ENCODE measurements around the gene SLC48A1. TPM values are rescaled to one million over a fixed set of nuclear protein-coding genes. Genes with fewer than 3 reads are reported as not detected.
"Not testable (repeated sequence)": the region's sequence is repeated elsewhere in the genome, so short reads cannot be mapped to it uniquely, and the experiment has no call there.

Gene SLC48A1
- polyA plus RNA-seq, 4 donors, result 5.1 to 12.1 (median 7.5) TPM

DNA sequence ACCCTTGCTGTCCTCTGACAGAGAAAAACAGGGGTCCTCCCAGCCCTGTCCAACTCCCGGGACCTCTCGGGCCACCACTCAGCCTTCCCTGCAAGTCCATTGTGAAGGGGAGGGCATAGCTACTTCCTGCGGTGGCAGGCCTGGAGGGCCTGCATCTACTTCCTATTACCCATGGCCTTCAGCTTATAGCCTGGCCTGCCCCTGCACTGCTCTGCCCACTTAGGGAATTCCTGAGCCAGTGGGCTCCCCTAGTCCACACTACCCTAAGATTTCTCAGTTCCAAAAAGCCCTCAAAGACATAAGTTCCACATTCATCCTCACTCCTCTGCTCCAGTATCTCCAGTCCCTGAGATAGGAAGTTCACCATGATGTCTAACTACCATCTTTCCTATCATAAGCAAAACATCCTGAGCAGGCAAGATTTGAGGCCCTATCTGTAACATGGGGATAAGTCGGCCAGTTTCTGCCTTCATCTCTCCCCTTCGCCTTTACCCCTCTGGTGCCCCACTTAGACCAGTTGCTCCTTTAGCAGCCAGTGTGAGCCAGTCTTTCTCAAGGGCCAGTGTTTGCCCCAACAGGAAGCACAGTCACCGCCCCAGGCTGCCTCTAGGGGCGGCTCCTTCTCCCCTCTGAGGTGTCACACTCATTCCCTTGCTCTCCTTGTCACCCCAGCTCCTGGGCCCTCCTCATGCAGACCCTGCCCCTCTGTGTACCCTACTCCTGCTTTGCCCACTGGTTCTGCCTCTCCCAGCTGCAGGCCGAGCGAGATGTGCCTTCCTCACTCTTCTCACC, 35.7 kb downstream of the SLC48A1 start:
- peaks cover 0 to 36% (median 25%) of the 10 kb centered on the region in 3 donors for H3K4me1 ChIP-seq (ENCODE audit: control insufficient read depth in 3 of 3, insufficient read depth in 2 of 3, low read depth in 1 of 3, low read length in 2 of 3)
- FAIRE-seq (no peak), DNase-seq (no peak)
- H3K27ac ChIP-seq (ENCODE audit: low read depth in 1 of 3, low read length in 2 of 3), result peak overlapping the region; percentile 30 to 88 (median 39)
- 57 to 80% (median 64%) methylated on average over 9 of the region's 9 CpGs for WGBS, 3 donors
- no peaks in the 10 kb centered on the region for H3K27me3 ChIP-seq (ENCODE audit: control insufficient read depth in 3 of 3, insufficient read depth in 3 of 3, low read length in 3 of 3)
- no peaks in the 10 kb centered on the region for H3K9me3 ChIP-seq (ENCODE audit: control insufficient read depth in 2 of 2, insufficient read depth in 1 of 2, low read depth in 1 of 2, low read length in 1 of 2)
- H3K4me3 ChIP-seq (ENCODE audit: low read depth in 1 of 3, low read length in 3 of 3), result no peak overlapping the region
- peaks cover 0 to 36% (median 0%) of the 10 kb centered on the region in 3 donors for H3K36me3 ChIP-seq (ENCODE audit: control insufficient read depth in 3 of 3, insufficient read depth in 2 of 3, low read depth in 1 of 3, low read length in 3 of 3)

DNA sequence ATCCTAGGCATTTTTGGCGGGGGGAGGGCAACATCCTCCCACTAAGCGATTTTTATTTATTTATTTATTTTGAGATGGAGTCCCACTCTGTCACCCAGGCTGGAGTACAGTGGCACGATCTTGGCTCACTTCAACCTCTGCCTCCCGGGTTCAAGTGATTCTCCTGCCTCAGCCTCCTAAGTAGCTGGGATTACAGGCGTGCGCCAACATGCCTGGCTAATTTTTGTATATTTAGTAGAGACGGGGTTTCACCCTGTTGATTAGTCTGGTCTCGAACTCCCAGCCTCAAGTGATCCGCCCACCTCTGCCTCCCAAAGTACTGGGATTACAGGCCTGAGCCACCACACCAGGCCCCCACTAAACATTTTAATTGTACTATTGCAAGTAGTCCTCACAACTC, 36.5 kb downstream of the SLC48A1 start:
- Histone ChIP-seq H3K27ac (ENCODE audit: low read depth in 1 of 3, low read length in 2 of 3) (peak overlapping the region in 1 of 3 donors; percentile 96), H3K4me1 (ENCODE audit: control insufficient read depth in 3 of 3, insufficient read depth in 2 of 3, low read depth in 1 of 3, low read length in 2 of 3) (peaks cover 0 to 38% (median 32%) of the 10 kb centered on the region in 3 donors), H3K36me3 (ENCODE audit: control insufficient read depth in 3 of 3, insufficient read depth in 2 of 3, low read depth in 1 of 3, low read length in 3 of 3) (peaks cover 0 to 38% (median 0%) of the 10 kb centered on the region in 3 donors)
- DNase-seq; H3K9me3 ChIP-seq (ENCODE audit: control insufficient read depth in 2 of 2, insufficient read depth in 1 of 2, low read depth in 1 of 2, low read length in 1 of 2); FAIRE-seq; H3K27me3 ChIP-seq (ENCODE audit: control insufficient read depth in 3 of 3, insufficient read depth in 3 of 3, low read length in 3 of 3); H3K4me3 ChIP-seq (ENCODE audit: low read depth in 1 of 3, low read length in 3 of 3): not testable (repeated sequence)
- 83 to 90% (median 85%) methylated on average over 9 of the region's 9 CpGs for WGBS, 3 donors

DNA sequence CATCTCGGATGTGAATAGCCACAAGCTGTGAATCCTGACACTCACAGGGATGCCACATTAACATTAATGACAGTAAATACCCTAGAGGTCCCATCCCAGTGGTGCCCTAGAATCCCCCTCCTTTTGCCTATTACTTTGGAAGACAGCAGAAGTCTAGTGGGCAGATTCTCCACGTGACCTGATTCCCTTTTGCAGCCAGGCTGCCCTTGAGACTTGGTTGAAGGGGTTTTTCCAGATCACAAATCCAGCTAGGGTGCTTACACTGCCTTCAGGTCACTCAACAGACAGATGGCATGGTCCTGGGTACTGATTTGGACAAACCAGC, 38.0 kb downstream of the SLC48A1 start:
- H3K27ac ChIP-seq (ENCODE audit: low read depth in 1 of 3, low read length in 2 of 3), result peak overlapping the region in 1 of 3 donors; percentile 96
- H3K4me3 ChIP-seq (ENCODE audit: low read depth in 1 of 3, low read length in 3 of 3), result no peak overlapping the region
- no peak for FAIRE-seq
- no peak for DNase-seq
- no peaks in the 10 kb centered on the region for H3K27me3 ChIP-seq (ENCODE audit: control insufficient read depth in 3 of 3, insufficient read depth in 3 of 3, low read length in 3 of 3)
- no peaks in the 10 kb centered on the region for H3K9me3 ChIP-seq (ENCODE audit: control insufficient read depth in 2 of 2, insufficient read depth in 1 of 2, low read depth in 1 of 2, low read length in 1 of 2)
- 70 to 84% (median 71%) methylated on average over 2 of the region's 2 CpGs for WGBS, 3 donors
- peaks cover 0 to 27% (median 0%) of the 10 kb centered on the region in 3 donors for H3K36me3 ChIP-seq (ENCODE audit: control insufficient read depth in 3 of 3, insufficient read depth in 2 of 3, low read depth in 1 of 3, low read length in 3 of 3)
- H3K4me1 ChIP-seq (ENCODE audit: control insufficient read depth in 3 of 3, insufficient read depth in 2 of 3, low read depth in 1 of 3, low read length in 2 of 3), result peaks cover 0 to 38% (median 33%) of the 10 kb centered on the region in 3 donors

DNA sequence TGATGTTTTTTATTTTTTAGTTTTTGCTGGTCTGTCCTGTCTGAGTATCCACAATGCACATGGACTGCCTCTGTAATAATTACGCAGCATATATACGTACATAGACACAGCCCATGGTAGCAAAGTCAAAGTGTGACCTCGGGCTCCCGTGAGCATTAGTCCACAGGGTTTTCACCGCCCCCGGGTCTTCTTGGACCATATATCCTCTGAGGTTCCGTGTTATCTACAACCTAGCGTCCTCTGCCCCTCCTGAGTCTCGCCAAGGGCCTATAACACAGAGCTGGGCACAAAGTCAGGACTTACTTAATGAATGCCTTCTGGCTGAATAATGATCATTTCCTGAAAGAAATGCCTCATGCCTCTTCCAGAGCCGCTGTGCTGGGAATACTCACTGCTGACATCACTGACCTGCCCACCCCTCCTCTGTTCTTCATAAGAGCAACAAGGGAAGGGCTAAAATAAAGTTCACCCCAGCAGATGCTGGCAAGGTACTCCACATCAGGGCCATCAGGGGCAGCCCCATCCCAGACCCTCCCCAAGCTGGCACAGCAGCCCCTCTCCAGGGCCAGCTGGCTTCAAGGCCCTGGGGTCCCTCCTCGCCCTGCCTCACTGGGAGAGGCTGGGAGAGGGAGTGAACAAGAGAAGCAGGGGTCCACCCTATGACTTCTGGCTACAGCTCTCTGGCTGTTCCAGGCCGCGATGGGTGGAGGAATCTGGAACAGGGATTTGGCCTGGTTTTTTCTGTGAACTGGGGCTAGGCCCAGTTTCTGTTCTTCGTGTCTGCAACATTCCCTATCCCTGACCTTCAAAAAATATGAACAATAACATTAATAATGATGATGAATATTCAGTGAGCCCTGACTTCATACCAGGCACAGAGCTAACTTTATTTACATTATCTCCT, 38.8 kb downstream of the SLC48A1 start:
- DNase-seq (peak in 1 of 2 donors; percentile 19), FAIRE-seq (no peak)
- Histone ChIP-seq H3K4me3 (ENCODE audit: low read depth in 1 of 3, low read length in 3 of 3) (no peak overlapping the region), H3K4me1 (ENCODE audit: control insufficient read depth in 3 of 3, insufficient read depth in 2 of 3, low read depth in 1 of 3, low read length in 2 of 3) (peaks cover 0 to 41% (median 35%) of the 10 kb centered on the region in 3 donors), H3K9me3 (ENCODE audit: control insufficient read depth in 2 of 2, insufficient read depth in 1 of 2, low read depth in 1 of 2, low read length in 1 of 2) (no peaks in the 10 kb centered on the region), H3K36me3 (ENCODE audit: control insufficient read depth in 3 of 3, insufficient read depth in 2 of 3, low read depth in 1 of 3, low read length in 3 of 3) (peaks cover 0 to 24% (median 0%) of the 10 kb centered on the region in 3 donors), H3K27ac (ENCODE audit: low read depth in 1 of 3, low read length in 2 of 3) (peak overlapping the region in 2 of 3 donors; percentile 76 to 96), H3K27me3 (ENCODE audit: control insufficient read depth in 3 of 3, insufficient read depth in 3 of 3, low read length in 3 of 3) (no peaks in the 10 kb centered on the region)
- 52 to 83% (median 75%) methylated on average over 14 of the region's 14 CpGs for WGBS, 3 donors

DNA sequence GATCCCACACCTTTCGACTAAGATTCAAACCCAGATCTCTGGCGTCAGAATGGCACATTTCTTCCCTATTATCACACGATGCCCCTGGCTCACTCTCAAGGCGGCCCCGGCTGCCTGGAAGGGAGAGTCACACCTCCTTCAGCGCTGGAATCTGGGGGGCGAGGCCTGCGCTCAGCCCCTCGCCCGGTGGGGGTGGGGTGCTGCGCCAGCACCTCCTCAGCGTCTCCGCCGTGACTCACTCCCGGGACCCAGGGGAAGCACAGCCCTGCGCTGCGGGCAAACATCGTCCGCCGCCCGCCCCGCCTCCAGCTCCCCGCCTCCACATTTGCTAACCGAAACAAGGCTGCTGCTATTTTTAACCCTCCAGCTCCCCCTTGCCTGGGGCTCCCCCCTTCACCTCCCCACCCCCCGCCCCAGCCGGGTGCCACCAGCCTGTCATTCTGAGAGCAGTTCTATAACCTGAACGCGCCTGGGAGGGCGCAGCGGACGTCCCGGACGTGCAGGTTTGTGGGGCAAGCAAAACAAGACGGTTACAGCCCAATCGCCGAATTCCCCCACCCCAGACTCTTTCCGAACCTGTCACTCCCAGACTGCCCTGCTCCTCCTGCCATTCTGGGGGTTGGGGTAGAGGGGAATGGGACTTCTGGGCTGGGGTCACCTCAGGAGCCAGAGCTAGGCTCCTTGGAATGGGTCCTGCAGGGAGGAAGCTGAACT, 39.9 kb downstream of the SLC48A1 start:
- H3K27ac ChIP-seq (ENCODE audit: low read depth in 1 of 3, low read length in 2 of 3), result peak overlapping the region; percentile 56 to 96 (median 76)
- H3K9me3 ChIP-seq (ENCODE audit: control insufficient read depth in 2 of 2, insufficient read depth in 1 of 2, low read depth in 1 of 2, low read length in 1 of 2), result no peaks in the 10 kb centered on the region
- no peaks in the 10 kb centered on the region for H3K27me3 ChIP-seq (ENCODE audit: control insufficient read depth in 3 of 3, insufficient read depth in 3 of 3, low read length in 3 of 3)
- H3K4me3 ChIP-seq (ENCODE audit: low read depth in 1 of 3, low read length in 3 of 3), result peak overlapping the region in 2 of 3 donors; percentile 42 to 47
- H3K36me3 ChIP-seq (ENCODE audit: control insufficient read depth in 3 of 3, insufficient read depth in 2 of 3, low read depth in 1 of 3, low read length in 3 of 3), result peaks cover 0 to 24% (median 0%) of the 10 kb centered on the region in 3 donors
- DNase-seq (peak; percentile 68 to 87), FAIRE-seq (no peak)
- H3K4me1 ChIP-seq (ENCODE audit: control insufficient read depth in 3 of 3, insufficient read depth in 2 of 3, low read depth in 1 of 3, low read length in 2 of 3), result peaks cover 0 to 43% (median 39%) of the 10 kb centered on the region in 3 donors
- 0 to 1% (median 0%) methylated on average over 36 to 37 of the region's 37 CpGs for WGBS, 3 donors

DNA sequence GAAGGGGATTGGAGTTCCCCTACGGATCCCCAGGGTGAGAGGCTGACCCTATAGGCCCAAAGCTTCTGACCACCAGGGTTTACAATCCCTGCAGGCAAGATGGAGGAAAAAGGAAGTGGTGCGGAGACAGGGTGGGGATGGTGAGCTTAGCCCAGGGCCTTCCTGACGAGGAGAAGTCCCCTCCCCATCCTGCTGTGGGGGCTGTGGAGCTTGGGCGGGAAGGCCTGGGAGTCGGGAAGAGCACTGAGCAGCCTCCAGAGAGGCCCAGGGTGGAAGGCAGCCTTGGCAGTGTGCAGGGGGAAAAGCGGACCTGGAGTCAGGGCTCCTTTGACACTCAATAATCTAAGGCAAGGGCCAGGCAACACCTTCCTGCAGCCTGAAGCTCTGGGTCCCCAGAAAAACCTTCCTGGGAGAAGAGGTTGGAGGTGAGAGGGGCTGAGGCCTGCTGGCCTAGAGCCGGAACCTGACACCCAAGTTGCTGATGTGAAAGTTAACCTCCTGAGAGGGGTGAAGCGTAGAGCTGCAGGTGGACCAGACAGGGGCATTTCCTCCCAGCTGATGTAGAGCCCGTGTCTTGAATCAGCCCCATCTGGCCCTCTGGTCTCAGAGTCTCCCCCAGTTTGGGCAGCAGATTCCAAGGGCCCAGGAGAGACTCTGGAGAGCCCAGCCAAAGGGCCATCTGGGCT, 40.6 kb downstream of the SLC48A1 start:
- H3K27me3 ChIP-seq (ENCODE audit: control insufficient read depth in 3 of 3, insufficient read depth in 3 of 3, low read length in 3 of 3), result no peaks in the 10 kb centered on the region
- H3K4me3 ChIP-seq (ENCODE audit: low read depth in 1 of 3, low read length in 3 of 3), result peak overlapping the region in 2 of 3 donors; percentile 42 to 47
- H3K9me3 ChIP-seq (ENCODE audit: control insufficient read depth in 2 of 2, insufficient read depth in 1 of 2, low read depth in 1 of 2, low read length in 1 of 2), result no peaks in the 10 kb centered on the region
- H3K36me3 ChIP-seq (ENCODE audit: control insufficient read depth in 3 of 3, insufficient read depth in 2 of 3, low read depth in 1 of 3, low read length in 3 of 3), result peaks cover 0 to 31% (median 0%) of the 10 kb centered on the region in 3 donors
- no peak for DNase-seq
- peaks cover 0 to 44% (median 37%) of the 10 kb centered on the region in 3 donors for H3K4me1 ChIP-seq (ENCODE audit: control insufficient read depth in 3 of 3, insufficient read depth in 2 of 3, low read depth in 1 of 3, low read length in 2 of 3)
- 42 to 66% (median 59%) methylated on average over 9 of the region's 9 CpGs for WGBS, 3 donors
- peak overlapping the region; percentile 56 to 92 (median 76) for H3K27ac ChIP-seq (ENCODE audit: low read depth in 1 of 3, low read length in 2 of 3)
- FAIRE-seq, result no peak

DNA sequence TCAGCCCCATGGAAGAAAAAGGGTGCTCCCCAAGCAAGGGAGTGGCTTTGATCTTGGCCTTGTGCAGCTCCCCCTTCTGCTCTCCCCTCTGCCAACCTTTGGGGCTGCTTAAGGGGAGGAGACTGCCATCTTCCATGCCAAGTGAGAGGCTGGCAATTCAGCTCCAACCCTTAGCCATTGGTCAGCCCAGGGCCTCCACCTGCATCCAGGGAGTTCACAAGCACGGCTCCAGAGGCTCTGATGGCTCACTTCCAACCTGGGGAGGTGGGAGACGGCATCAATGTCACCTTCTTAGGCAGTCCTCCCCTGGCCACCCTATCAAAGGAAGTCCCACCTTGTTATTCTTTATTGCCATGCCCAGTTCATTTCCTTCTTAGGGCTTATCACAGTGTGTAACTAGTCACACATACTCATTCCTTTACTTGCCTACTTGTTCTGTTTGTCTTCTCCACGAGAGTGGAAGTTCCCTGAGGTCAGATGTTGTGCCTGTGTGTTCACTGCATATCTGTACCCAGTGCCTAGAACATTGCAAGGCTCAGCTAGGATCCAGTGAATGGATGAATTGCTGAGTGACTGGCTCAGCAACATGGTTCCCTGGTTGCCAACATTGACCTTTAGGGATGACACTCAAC, 41.6 kb downstream of the SLC48A1 start:
- FAIRE-seq (no peak), DNase-seq (no peak)
- peak overlapping the region in 1 of 3 donors; percentile 92 for H3K27ac ChIP-seq (ENCODE audit: low read depth in 1 of 3, low read length in 2 of 3)
- H3K27me3 ChIP-seq (ENCODE audit: control insufficient read depth in 3 of 3, insufficient read depth in 3 of 3, low read length in 3 of 3), result no peaks in the 10 kb centered on the region
- H3K36me3 ChIP-seq (ENCODE audit: control insufficient read depth in 3 of 3, insufficient read depth in 2 of 3, low read depth in 1 of 3, low read length in 3 of 3), result peaks cover 0 to 31% (median 0%) of the 10 kb centered on the region in 3 donors
- 63 to 69% (median 64%) methylated on average over 3 of the region's 3 CpGs for WGBS, 3 donors
- peaks cover 0 to 48% (median 31%) of the 10 kb centered on the region in 3 donors for H3K4me1 ChIP-seq (ENCODE audit: control insufficient read depth in 3 of 3, insufficient read depth in 2 of 3, low read depth in 1 of 3, low read length in 2 of 3)
- H3K9me3 ChIP-seq (ENCODE audit: control insufficient read depth in 2 of 2, insufficient read depth in 1 of 2, low read depth in 1 of 2, low read length in 1 of 2), result no peaks in the 10 kb centered on the region
- H3K4me3 ChIP-seq (ENCODE audit: low read depth in 1 of 3, low read length in 3 of 3), result no peak overlapping the region
